ENCODE data around the gene PHF2. TPM values are rescaled to one million over a fixed set of nuclear protein-coding genes. Genes with fewer than 3 reads are reported as not detected.

The PHF2 gene
- polyA plus RNA-seq, 1 experiment: 8.8 TPM

- no peak overlapping the region for H3K4me3 ChIP-seq (ENCODE audit: low read depth, low read length)
- POLR2A ChIA-PET: no interaction called here
- no peak for TF ChIP-seq CTCF (IDR thresholded peaks at IDR 0.05; ENCODE audit: low read depth, low read length)
- CTCF ChIA-PET: no interaction called here
- no peak overlapping the region for H3K27ac ChIP-seq (ENCODE audit: low read depth, low read length)
- peaks cover 17% of the 10 kb centered on the region for H3K9me3 ChIP-seq (ENCODE audit: control insufficient read depth, insufficient read depth, low read length)
- no peak for DNase-seq (ENCODE audit: low read depth, low spot score)
- H3K27me3 ChIP-seq (ENCODE audit: control insufficient read depth, insufficient read depth, low read length): peaks cover 3% of the 10 kb centered on the region
These were observed 123.3 kb downstream of the PHF2 start for GRCh38 chr9:93699650-93700049.

GRCh38 chr9:93701494-93702218, 125.3 kb downstream of the PHF2 start:
- POLR2A ChIA-PET: interaction anchor here (0.6 kb wide), 1 partner anchor 512 kb away, joined by 4 read pairs; no protein-coding TSS in a partner anchor
- CTCF ChIA-PET: no interaction called here

GRCh38 chr9:93702261-93702660, 125.9 kb downstream of the PHF2 start:
- ChIA-PET POLR2A (interaction anchor here (0.6 kb wide), 1 partner anchor 512 kb away, joined by 4 read pairs; no protein-coding TSS in a partner anchor), CTCF (interaction anchor here (0.6 to 0.9 kb wide), 2 partner anchors 23 to 145 kb away, joined by 3 read pairs; no protein-coding TSS in a partner anchor)
- H3K27me3 ChIP-seq (ENCODE audit: control insufficient read depth, insufficient read depth, low read length): no peaks in the 10 kb centered on the region
- TF ChIP-seq CTCF (IDR thresholded peaks at IDR 0.05; ENCODE audit: low read depth, low read length): no peak
- peaks cover 17% of the 10 kb centered on the region for H3K9me3 ChIP-seq (ENCODE audit: control insufficient read depth, insufficient read depth, low read length)
- H3K27ac ChIP-seq (ENCODE audit: low read depth, low read length): no peak overlapping the region
- no peak overlapping the region for H3K4me3 ChIP-seq (ENCODE audit: low read depth, low read length)
- no peak for DNase-seq (ENCODE audit: low read depth, low spot score)

More at GRCh38 chr9:93701494-93702218, 125.3 kb downstream of the PHF2 start:
- no peak for TF ChIP-seq CTCF (IDR thresholded peaks at IDR 0.05; ENCODE audit: low read depth, low read length)
- H3K9me3 ChIP-seq (ENCODE audit: control insufficient read depth, insufficient read depth, low read length): peaks cover 17% of the 10 kb centered on the region
- H3K27ac ChIP-seq (ENCODE audit: low read depth, low read length): no peak overlapping the region
- H3K27me3 ChIP-seq (ENCODE audit: control insufficient read depth, insufficient read depth, low read length): no peaks in the 10 kb centered on the region
- no peak for DNase-seq (ENCODE audit: low read depth, low spot score)
- H3K4me3 ChIP-seq (ENCODE audit: low read depth, low read length): no peak overlapping the region

GRCh38 chr9:93708289-93708986, 132.1 kb downstream of the PHF2 start:
- Histone ChIP-seq H3K27me3 (ENCODE audit: control insufficient read depth, insufficient read depth, low read length) (no peaks in the 10 kb centered on the region), H3K27ac (ENCODE audit: low read depth, low read length) (no peak overlapping the region), H3K4me3 (ENCODE audit: low read depth, low read length) (no peak overlapping the region), H3K9me3 (ENCODE audit: control insufficient read depth, insufficient read depth, low read length) (no peaks in the 10 kb centered on the region)
- ChIA-PET CTCF (no interaction called here), POLR2A (no interaction called here)
- DNase-seq (ENCODE audit: low read depth, low spot score): no peak
- TF ChIP-seq CTCF (IDR thresholded peaks at IDR 0.05; ENCODE audit: low read depth, low read length): no peak

- Histone ChIP-seq H3K4me3 (ENCODE audit: low read depth, low read length) (no peak overlapping the region), H3K9me3 (ENCODE audit: control insufficient read depth, insufficient read depth, low read length) (no peaks in the 10 kb centered on the region), H3K27me3 (ENCODE audit: control insufficient read depth, insufficient read depth, low read length) (no peaks in the 10 kb centered on the region), H3K27ac (ENCODE audit: low read depth, low read length) (no peak overlapping the region)
- TF ChIP-seq CTCF (IDR thresholded peaks at IDR 0.05; ENCODE audit: low read depth, low read length): no peak
- ChIA-PET POLR2A (no interaction called here), CTCF (no interaction called here)
- DNase-seq (ENCODE audit: low read depth, low spot score): no peak
These were observed 132.6 kb downstream of the PHF2 start for GRCh38 chr9:93708987-93709302.

All from AG04450 (cell line).